NCI-H748 treated with DMSO at 0.1 percent for 48 hours (cell line): ENCODE measurements around the gene GPR89A.
"Not testable (repeated sequence)": the region's sequence is repeated elsewhere in the genome, so short reads cannot be mapped to it uniquely, and the experiment has no call there.

Experiments used
- DNase-seq: peaks from one replicate; lab custom pipeline; 2025; lab: John Stamatoyannopoulos, UW

The GPR89A gene

GRCh38 chr1:145686078-145686477 is 78.3 kb downstream of the GPR89A start:
- DNase-seq: not testable (repeated sequence)

DNA sequence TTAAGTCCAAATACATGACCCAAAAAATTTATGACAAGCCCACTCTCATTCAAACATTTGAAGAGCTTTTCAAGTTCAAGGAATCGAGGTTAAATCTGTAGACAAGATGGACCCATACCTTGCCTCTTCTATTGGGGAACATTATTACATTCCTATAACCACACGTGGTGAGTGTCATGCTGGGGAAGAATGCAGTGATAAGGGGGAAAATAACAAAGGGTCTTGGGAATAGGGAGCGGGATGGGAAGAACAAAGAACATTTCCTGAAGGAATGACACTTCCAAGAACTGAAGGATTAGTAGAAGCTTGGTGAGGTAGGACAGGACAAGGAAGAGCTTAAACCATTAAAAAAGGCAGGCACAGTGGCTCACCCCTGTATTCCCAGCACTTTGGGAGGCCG is 80.5 kb downstream of the GPR89A start:
- no peak for DNase-seq

GRCh38 chr1:145688924-145689323 is 81.1 kb downstream of the GPR89A start:
- DNase-seq: no peak

DNA sequence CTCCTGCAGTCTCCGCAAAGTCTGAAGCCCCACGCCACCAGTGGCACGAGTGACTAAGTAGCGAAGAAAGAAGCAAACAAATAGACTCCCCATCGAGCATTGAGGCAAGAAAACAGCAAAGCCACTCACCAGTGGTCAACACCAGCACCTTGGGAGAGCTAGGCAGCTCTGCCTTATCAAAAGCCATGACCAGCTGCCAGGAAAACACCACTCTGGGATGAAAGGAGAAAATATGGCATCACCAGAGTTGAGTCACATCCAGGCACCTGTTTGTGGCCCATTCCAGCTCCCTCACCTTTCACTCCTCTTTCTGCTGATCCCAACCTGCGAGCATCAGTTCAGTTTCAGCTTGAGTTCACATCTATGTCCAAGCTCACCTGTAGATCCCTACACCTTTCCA is 82.1 kb downstream of the GPR89A start:
- no peak for DNase-seq

DNA sequence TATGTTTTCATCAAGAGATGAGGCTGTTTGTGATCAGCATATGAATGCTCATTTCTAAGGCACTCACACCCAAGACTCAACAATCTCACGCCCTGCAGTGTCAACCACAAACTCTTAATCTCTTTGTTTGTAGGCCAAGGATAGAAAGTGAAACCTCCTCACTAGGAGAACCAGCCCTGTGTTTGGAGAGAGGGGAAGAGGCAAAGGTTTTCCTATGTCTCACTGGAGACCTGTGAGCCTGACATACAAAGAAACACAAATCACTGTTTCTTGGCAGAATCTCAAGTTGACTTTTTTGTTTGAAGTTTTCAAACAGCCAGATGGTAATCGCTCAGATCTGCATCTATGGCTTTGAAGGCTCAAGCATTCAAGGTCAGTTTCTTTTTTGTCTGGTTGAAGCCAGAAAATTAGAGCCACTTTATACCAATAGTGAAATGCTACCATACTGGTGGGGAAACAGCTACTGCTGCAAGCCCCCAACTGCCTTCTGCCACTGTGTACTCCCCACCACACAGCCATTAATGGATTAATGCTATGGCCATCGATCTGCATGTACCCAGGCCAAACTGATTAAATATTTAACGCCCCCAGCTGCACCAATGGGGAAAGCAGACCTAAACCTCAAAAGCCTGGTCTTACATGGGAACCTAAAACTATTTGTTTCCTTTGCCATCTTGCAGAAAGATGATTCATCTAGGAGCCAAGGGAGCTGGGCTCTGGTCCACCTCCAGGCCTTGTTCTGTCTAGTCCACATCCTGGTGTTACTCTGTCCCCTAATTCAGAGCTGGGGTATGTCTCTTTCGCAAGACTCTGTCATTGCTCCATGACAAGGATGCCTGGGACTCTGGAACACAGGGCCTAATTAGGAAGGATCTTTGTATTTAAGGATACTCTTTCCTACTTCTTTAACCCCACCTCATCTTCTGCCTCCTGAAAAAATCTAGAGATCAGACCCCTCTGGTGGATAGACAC is 83.1 kb downstream of the GPR89A start:
- DNase-seq: no peak

DNA sequence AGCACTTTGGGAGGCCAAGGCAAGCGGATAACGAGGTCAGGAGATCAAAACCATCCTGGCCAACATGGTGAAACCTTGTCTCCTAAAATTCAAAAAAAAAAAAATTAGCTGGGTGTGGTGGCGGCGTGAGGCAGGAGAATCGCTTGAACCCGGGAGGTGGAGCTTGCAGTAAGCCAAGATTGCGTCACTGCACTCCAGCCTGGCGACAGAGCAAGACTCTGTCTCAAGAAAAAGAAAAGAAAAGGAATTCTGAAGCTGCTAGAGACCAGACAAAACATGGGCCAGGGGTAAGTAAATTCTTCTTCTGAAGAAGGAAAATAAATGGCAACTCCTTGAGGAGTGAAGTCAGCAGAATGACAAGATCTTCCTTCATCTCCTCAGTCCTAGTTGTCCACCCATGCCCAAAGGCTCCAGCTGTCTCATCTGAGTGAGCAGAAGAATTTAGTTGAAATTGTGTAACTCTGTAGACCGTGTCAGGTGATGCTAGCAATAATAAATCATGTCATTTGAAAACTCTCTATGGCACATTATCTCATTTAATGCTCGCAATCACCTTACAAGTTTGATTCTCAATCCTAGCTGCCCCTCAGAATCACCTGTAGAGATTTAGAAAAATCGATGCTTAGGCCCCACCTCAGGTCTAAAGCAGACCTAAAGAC is 85.1 kb downstream of the GPR89A start:
- no peak for DNase-seq

DNA sequence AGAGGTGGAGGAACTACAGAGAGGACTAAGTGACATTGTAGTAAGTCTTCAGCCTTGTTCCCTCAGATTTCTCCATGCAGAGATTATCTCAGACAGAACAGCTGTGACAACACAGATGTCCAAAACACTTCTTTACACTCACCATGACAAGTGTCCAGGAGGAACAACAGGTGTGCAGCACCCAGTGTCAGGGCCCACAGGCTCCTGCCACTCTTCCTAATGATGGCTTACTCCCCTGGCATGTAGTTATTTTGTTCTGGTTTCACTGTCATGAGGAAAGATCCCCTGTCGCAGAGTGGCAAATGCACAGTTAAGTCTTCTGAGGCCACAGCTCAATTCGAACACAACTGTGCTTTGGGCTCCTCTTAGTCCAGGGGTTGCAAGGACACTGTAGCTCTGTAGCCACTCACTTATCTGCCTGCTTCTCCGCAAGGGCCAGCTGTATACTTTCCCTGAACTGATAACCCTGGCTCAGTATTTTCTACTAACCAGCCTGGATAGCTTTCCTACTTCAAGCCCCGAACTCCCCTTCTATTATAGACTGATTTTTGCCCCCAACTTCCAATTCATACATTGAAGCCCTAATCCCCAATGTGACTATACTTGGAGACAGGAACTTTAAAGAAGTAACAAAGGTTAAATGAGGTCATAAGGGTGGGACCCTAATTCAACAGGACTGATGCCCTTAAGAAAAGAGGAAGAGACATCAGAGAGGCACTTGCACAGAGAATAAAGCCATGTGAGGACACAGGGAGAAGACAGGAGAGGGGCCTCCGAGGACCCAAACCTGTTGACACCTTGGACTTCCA is 88.2 kb downstream of the GPR89A start:
- no peak for DNase-seq

- DNase-seq: no peak
Measured at GRCh38 chr1:145696630-145696960, 88.8 kb downstream of the GPR89A start.

DNA sequence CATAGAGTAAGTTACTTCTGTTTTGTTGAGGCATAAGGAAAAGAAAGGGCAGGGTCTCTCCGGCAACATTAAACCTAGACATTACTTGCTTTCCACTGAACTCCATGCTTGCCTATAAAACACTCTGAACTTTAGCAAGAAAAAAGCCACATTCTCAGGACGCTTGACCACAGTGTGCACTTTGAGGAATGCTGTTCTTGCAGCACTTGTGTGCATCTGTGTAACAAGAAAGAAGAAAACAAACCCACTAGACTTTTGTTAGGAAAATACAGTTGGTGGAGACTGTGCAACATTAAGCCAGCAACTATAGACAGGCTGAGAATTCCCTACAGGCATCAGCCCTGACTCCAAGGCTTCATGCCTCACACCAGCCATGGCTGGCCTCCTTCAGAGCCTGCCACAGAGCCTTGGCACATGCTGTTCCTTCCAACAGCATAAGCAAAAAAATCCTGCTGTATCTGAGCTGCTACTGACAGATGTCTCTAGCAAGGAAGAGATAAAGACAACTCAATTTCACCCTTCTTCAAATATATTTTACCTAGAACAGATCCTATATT is 93.6 kb downstream of the GPR89A start:
- no peak for DNase-seq

DNA sequence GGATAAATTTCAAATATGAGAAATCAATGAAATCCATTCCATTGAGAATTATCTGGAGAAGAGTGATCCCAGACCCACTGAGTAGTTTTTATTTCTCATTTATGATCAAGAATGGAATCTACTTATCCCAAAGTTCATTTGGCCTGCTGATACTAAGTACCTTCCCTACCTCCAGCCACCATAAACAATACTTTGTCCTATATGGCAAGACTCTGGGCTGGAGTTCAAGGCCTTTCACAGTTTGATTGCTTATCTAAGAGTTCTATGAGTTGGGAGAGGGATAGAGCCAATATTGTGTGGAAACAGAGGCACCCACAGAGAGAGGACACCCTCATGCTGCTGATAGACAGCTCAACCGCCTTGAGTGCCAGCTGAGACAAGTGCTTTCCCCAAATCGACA is 94.3 kb downstream of the GPR89A start:
- no peak for DNase-seq

- DNase-seq: no peak
Measured at GRCh38 chr1:145702826-145703225, 95.0 kb downstream of the GPR89A start.

- DNase-seq: no peak
Measured at GRCh38 chr1:145705622-145706021, 97.8 kb downstream of the GPR89A start.

DNA sequence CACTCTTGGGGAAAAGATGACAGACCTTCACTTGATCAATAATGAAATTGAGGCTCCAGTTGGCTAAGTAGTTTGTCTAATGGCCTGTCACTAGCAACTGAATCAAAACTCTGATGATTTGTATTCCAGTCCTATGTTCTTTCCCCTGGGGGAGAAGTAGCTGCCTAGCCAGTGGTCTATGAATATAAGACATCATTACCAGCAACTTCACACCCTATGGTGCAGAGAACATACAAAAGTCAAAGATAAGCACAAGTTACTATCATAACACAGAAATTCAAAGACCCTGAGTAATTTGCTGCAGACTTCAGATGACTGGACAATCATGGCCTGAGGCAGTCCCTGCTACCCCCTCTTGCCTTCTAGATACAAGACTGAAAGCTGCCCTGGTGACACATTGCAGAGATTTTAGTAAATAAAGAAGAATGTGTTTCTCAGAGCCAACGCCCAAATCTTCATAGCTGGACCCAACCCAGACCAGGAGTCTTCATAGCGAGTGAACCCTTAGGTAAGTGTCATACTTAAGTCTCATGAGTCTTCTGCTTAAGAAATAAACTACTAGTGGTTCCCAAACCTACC is 98.4 kb downstream of the GPR89A start:
- no peak for DNase-seq

- no peak for DNase-seq
Measured at GRCh38 chr1:145707183-145707867, 99.5 kb downstream of the GPR89A start, which contains the start of gene PDZK1. PDZK1 (minus strand) TSS chr1:145707368; CDS start chr1:145688021, 19,347 bp downstream.

DNA sequence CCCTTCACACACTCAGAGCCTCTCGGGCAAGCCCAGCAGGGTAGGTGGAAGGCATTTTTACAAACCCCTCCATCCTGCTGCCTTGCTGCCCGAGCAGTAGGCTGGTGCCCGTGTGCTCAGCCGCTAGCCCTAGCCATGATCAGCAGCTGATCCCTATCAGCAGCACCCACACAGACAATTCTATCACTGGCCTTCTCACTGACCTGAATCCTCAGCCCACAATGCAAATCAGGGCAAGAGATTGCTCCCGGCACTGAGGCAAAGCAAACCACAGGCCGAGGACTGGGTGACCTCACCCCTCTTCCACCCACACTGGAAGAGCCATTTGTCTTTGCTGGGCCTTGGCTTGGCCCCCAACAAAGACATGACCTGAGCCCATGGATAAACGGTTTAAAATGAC is 100.3 kb downstream of the GPR89A start:
- DNase-seq: no peak

GRCh38 chr1:145710291-145711027 is 102.7 kb downstream of the GPR89A start:
- no peak for DNase-seq

- no peak for DNase-seq
Measured at GRCh38 chr1:145711213-145711651, 103.4 kb downstream of the GPR89A start.

- DNase-seq: no peak
Measured at GRCh38 chr1:145714524-145715111, 106.8 kb downstream of the GPR89A start.

DNA sequence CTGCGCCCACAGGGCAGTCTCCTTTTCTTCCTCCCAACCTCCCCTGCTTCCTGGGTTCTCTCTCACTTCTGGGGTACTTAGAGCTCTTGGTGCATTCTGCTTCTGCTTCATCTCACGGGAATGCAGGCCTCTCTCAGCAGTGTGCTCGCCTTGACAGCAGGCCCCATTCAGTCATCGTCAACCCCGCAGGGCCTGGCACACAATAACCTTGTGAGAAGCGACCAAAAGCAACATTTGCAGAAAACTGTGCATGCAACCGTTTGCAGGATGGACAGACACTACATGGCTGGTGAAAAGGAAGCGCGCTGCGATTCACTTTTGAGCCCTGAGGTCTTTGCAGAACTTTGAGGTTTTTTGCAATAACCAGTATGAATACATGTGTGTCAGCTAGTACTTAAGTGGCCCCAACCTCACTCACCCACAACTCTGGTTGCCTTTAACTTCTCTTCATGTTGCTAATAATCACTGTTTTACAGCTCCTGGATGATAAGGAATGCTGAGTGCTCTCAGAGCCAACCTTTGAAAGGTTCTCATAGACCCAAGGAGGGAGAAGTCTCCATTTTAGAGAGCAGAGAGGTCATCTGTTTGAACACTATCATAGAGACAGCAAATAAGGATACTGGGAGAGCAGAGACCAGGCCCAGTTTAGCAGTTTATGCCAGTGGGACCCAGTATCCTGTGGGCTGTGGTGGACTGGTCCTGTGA is 109.0 kb downstream of the GPR89A start:
- DNase-seq: no peak
